Activated naive CD8-positive, alpha-beta T cell treated with anti-CD3 and anti-CD28 coated beads, Interleukin-2, amount 10 ng/mL, durations not matched to agents 7 days and 5 days (primary cell): ENCODE measurements around the gene RASD2. TPM values are rescaled to one million over a fixed set of nuclear protein-coding genes. Genes with fewer than 3 reads are reported as not detected.

Experiments used
- ATAC-seq: fragments of 150-1000 bp; cut with Tn5 transposase; one replicate; pipeline ENCODE4 v1.10.0; 2021; ENCODE audit warnings: low read depth, moderate library complexity
- POLR2A ChIA-PET: fragments of 350-600 bp; sonication (Branson Sonifier 250); formaldehyde crosslinking; loops from one replicate; lab custom pipeline; 2021; ENCODE audit warnings: antibody characterized with exemption; lab: Charles Lee
- DNase-seq: peaks from one replicate; pipeline ENCODE4 v3.0.0; 2021
- H3K27ac Mint-ChIP-seq: one replicate; pipeline ENCODE4 v1.8.0; 2022; ENCODE audit warnings: mild to moderate bottlenecking, mixed read lengths
- H3K27me3 Mint-ChIP-seq: one replicate; pipeline ENCODE4 v1.8.0; 2022; ENCODE audit warnings: mild to moderate bottlenecking, moderate library complexity, mixed read lengths
- H3K36me3 Mint-ChIP-seq: one replicate; pipeline ENCODE4 v1.8.0; 2021; ENCODE audit warnings: mild to moderate bottlenecking, mixed read lengths
- H3K4me1 Mint-ChIP-seq: one replicate; pipeline ENCODE4 v1.8.0; 2021; ENCODE audit warnings: mixed read lengths
- H3K4me3 Mint-ChIP-seq: one replicate; pipeline ENCODE4 v1.8.0; 2022; ENCODE audit warnings: mild to moderate bottlenecking, moderate library complexity, mixed read lengths
- H3K9me3 Mint-ChIP-seq: one replicate; pipeline ENCODE4 v1.8.0; 2021; ENCODE audit warnings: mixed read lengths
- total RNA-seq, 2 experiments: library from RNA; stranded (reverse); gene quantifications; one replicate each; pipeline ENCODE4 v1.2.3, GENCODE V29; 2021

Gene RASD2
- total RNA-seq, 2 experiments from 2014 or later = not detected

- POLR2A ChIA-PET = no interaction called here
- no peak overlapping the region for H3K4me3 Mint-ChIP-seq
- peaks cover 5% of the 10 kb centered on the region for H3K4me1 Mint-ChIP-seq
- peaks cover 15% of the 10 kb centered on the region for H3K27me3 Mint-ChIP-seq
- DNase-seq (no peak), ATAC-seq (no peak)
- no peaks in the 10 kb centered on the region for H3K9me3 Mint-ChIP-seq
- H3K27ac Mint-ChIP-seq = no peak overlapping the region
- no peaks in the 10 kb centered on the region for H3K36me3 Mint-ChIP-seq
Observed at GRCh38 chr22:35563211-35563610, 22.6 kb downstream of the RASD2 start.

DNA sequence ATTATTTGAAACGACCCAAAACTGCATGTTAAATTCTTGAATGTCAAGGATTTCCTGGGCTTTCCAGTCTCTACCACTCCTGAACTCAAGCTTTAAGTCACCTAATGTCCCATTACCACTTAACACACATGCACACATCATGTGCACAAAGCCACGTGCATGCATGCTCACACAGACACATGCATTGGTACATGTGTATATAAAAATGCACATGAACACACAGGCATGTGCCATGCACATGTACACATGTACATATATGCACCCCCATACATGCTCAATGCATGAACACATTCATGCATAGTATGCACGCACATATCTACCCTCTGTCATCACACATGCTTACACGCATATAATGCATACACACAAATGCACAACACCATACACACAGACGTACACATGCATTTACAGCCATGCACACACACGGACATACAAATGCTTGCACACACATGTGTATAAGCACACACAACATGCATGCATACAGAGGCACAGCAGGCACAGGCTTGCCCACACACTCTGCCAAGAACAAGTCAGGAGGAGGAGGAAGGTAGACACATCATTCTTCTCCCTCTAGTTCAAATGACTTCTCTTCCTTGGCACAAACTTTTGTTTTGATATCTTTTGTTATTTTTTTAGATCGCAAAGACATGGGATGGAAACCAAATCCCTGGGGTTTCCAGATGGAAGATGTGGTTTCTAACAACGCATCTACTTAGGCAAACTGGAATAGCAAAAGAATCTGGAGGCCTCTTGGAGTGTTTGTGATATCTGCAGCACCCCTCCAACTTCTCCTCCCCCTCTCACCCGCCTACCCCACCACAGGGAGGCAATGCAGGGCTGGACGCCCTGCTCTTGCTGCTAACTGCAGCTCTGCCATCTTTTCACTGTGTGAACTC lies 24.6 kb downstream of the RASD2 start:
- no peak overlapping the region for H3K27ac Mint-ChIP-seq
- ATAC-seq (no peak), DNase-seq (no peak)
- H3K9me3 Mint-ChIP-seq = no peaks in the 10 kb centered on the region
- peaks cover 17% of the 10 kb centered on the region for H3K27me3 Mint-ChIP-seq
- H3K36me3 Mint-ChIP-seq = no peaks in the 10 kb centered on the region
- POLR2A ChIA-PET = no interaction called here
- no peak overlapping the region for H3K4me3 Mint-ChIP-seq
- peaks cover 4% of the 10 kb centered on the region for H3K4me1 Mint-ChIP-seq

- H3K27ac Mint-ChIP-seq = no peak overlapping the region
- DNase-seq (no peak), ATAC-seq (no peak)
- H3K27me3 Mint-ChIP-seq = peaks cover 5% of the 10 kb centered on the region
- no peak overlapping the region for H3K4me3 Mint-ChIP-seq
- no peaks in the 10 kb centered on the region for H3K9me3 Mint-ChIP-seq
- no peaks in the 10 kb centered on the region for H3K4me1 Mint-ChIP-seq
- H3K36me3 Mint-ChIP-seq = no peaks in the 10 kb centered on the region
- POLR2A ChIA-PET = no interaction called here
Observed at GRCh38 chr22:35567351-35568141, 26.9 kb downstream of the RASD2 start.

DNA sequence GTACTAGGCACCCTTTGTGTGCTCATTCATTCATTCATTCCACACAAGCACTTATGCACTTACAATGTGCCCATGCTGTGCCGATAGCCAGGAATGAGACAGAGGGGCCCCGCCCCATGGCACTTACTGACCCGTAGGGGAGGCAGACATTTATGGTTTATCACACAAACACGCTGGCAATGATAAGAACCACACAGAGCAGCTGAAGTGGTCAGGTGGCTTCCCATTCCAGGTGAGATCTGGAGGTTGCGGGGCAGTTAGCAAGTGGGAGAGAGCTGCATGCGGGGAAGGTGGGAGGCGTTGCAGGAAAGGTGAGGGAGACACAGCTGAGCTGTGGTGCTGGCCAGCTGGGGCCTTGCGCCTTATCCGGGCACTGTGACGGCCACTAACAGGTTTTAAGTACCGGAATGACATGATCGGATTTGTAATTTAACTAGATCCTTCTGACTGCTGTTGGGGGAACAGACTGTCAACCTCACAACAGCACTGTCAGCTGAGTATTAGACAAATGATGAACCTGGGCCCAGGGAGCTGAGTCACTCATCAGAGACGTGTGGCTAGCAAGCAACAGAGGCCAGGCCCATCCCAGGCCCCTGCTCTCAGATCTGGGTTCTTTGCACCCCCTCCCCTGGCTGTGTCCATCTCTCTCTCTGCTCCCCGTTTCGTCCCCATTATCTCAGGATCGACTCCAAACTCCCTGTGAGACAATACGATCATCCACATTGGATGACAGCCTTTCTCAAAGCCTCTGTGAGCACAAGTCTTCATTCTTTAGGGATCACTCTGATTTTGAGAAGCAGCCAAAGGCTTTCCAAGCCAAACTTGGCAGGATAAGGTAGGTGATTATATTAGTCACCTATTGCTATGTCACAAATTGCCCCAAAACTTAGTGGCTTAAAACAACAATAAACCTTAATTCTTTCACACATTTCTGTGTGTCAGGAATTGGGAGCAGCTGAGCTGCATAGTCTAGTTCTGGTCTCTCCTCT lies 28.4 kb downstream of the RASD2 start:
- Mint-ChIP-seq H3K9me3 (no peaks in the 10 kb centered on the region), H3K27ac (no peak overlapping the region), H3K4me1 (no peaks in the 10 kb centered on the region), H3K36me3 (no peaks in the 10 kb centered on the region), H3K27me3 (peaks cover 5% of the 10 kb centered on the region), H3K4me3 (no peak overlapping the region)
- ATAC-seq = no peak
- POLR2A ChIA-PET = no interaction called here
- no peak for DNase-seq

- ATAC-seq (no peak), DNase-seq (no peak)
- POLR2A ChIA-PET = no interaction called here
- Mint-ChIP-seq H3K4me3 (no peak overlapping the region), H3K4me1 (no peaks in the 10 kb centered on the region), H3K27me3 (peaks cover 8% of the 10 kb centered on the region), H3K27ac (no peak overlapping the region), H3K36me3 (no peaks in the 10 kb centered on the region), H3K9me3 (no peaks in the 10 kb centered on the region)
Observed at GRCh38 chr22:35569916-35570315, 29.3 kb downstream of the RASD2 start.

DNA sequence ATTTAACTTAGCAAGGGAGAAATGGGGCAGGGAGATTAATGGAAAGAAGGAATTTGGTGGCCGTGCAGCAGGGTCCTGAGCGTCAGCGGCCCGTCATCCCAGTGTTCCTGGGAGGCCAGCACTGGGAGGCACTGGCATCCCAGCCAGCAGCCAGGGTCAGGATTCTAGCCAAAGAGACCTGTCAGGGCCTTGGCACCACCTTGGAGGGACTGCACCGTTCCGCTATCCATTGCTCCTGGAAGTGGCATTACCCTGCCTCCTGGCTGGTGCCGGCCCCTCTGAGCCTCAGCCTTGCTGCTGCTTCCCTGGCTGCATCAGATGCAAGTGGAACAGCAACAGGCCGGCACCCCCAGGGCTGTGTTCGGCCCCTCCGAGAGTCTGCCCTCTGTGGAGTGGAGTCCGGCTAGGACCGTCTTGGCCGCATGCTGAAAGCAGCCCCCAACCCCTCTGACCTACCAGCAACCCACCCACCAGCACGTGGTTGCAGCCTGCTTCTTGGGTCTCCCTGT lies 30.1 kb downstream of the RASD2 start:
- H3K27ac Mint-ChIP-seq = no peak overlapping the region
- peaks cover 8% of the 10 kb centered on the region for H3K27me3 Mint-ChIP-seq
- H3K36me3 Mint-ChIP-seq = no peaks in the 10 kb centered on the region
- ATAC-seq (no peak), DNase-seq (no peak)
- no peaks in the 10 kb centered on the region for H3K4me1 Mint-ChIP-seq
- no peak overlapping the region for H3K4me3 Mint-ChIP-seq
- POLR2A ChIA-PET = no interaction called here
- no peaks in the 10 kb centered on the region for H3K9me3 Mint-ChIP-seq

- Mint-ChIP-seq H3K4me3 (no peak overlapping the region), H3K36me3 (no peaks in the 10 kb centered on the region)
Observed at GRCh38 chr22:35572556-35572955, 31.9 kb downstream of the RASD2 start.

GRCh38 chr22:35575116-35575748 lies 34.6 kb downstream of the RASD2 start:
- POLR2A ChIA-PET = no interaction called here
- Mint-ChIP-seq H3K27me3 (peaks cover 5% of the 10 kb centered on the region), H3K9me3 (no peaks in the 10 kb centered on the region), H3K36me3 (no peaks in the 10 kb centered on the region), H3K4me1 (no peaks in the 10 kb centered on the region), H3K4me3 (no peak overlapping the region), H3K27ac (no peak overlapping the region)
- peak; percentile 36 for ATAC-seq
- no peak for DNase-seq

More at GRCh38 chr22:35572556-35572955, 31.9 kb downstream of the RASD2 start:
- ATAC-seq (no peak), DNase-seq (no peak)
- Mint-ChIP-seq H3K27ac (no peak overlapping the region), H3K9me3 (no peaks in the 10 kb centered on the region), H3K27me3 (peaks cover 8% of the 10 kb centered on the region), H3K4me1 (no peaks in the 10 kb centered on the region)
- POLR2A ChIA-PET = no interaction called here

DNA sequence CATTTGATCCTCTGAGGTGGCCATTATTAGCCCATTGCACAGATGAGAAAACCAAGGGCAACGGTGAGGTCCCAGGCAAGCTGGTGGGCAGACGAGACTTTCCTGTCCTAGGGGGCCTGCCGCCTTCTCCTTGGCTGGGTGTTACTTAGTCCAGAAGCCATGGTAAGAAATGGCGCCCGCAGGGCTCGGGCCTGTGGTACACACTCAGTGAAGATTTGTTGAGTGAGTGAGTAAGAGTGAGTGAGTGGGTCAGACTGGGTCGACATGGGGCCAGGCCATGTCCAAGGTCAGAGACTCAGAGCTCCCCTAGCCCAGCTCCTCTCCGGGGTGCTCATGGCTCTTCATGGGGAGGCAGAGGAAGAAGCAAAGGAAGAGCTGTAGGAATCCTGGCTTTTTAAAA lies 36.0 kb downstream of the RASD2 start:
- DNase-seq (no peak), ATAC-seq (no peak)
- H3K36me3 Mint-ChIP-seq = no peaks in the 10 kb centered on the region
- POLR2A ChIA-PET = no interaction called here
- H3K4me1 Mint-ChIP-seq = no peaks in the 10 kb centered on the region
- no peak overlapping the region for H3K4me3 Mint-ChIP-seq
- H3K9me3 Mint-ChIP-seq = no peaks in the 10 kb centered on the region
- H3K27me3 Mint-ChIP-seq = peaks cover 5% of the 10 kb centered on the region
- no peak overlapping the region for H3K27ac Mint-ChIP-seq

- Mint-ChIP-seq H3K4me1 (no peaks in the 10 kb centered on the region), H3K36me3 (no peaks in the 10 kb centered on the region), H3K9me3 (no peaks in the 10 kb centered on the region), H3K4me3 (no peak overlapping the region), H3K27ac (no peak overlapping the region), H3K27me3 (peaks cover 5% of the 10 kb centered on the region)
- ATAC-seq = no peak
- POLR2A ChIA-PET = no interaction called here
- DNase-seq = no peak
Observed at GRCh38 chr22:35577799-35578659, 37.4 kb downstream of the RASD2 start.

GRCh38 chr22:35578836-35579575 lies 38.4 kb downstream of the RASD2 start:
- ATAC-seq (no peak), DNase-seq (no peak)
- Mint-ChIP-seq H3K4me1 (no peaks in the 10 kb centered on the region), H3K27ac (no peak overlapping the region), H3K27me3 (peaks cover 5% of the 10 kb centered on the region), H3K36me3 (no peaks in the 10 kb centered on the region), H3K4me3 (no peak overlapping the region), H3K9me3 (no peaks in the 10 kb centered on the region)
- POLR2A ChIA-PET = no interaction called here
